ENCODE results near the gene BEND7. TPM values are rescaled to one million over a fixed set of nuclear protein-coding genes. Genes with fewer than 3 reads are reported as not detected.

Gene BEND7
- total and polyA plus RNA-seq, 2 of the 4 experiments (the other 2 are of a cell fraction) = 2.3 to 3.5 TPM

DNA sequence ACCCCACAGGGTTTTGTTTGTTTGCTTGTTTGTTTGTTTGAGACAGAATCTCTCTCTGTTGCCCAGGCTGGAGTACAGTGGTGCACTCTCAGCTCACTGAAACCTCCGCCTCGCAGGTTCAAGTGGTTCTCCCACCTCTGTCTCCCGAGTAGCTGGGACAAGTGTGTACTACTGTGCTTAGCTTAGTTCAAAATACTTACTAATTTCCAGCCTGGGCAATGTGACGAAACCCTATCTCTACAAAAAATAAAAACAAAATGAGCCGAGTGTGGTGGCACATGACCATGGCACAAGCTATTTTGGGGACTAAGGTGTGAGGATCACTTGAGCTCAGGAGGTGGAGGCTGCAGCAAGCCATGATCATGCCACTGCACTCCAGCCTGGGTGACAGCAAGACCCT, 42.7 kb upstream of the BEND7 start:
- TF ChIP-seq MXI1 (IDR thresholded peaks at IDR 0.05; ENCODE audit: borderline replicate concordance, low read depth, low read length) (no peak), NFE2L2 (IDR thresholded peaks at IDR 0.05; ENCODE audit: low read depth, low read length) (no peak), FOS (IDR thresholded peaks at IDR 0.05; ENCODE audit: low read depth, low read length) (no peak), MAZ (IDR thresholded peaks at IDR 0.05; ENCODE audit: borderline replicate concordance, low read depth, low read length) (no peak), SMC3 (IDR thresholded peaks at IDR 0.05; ENCODE audit: low read depth, low read length) (no peak), POLR2A (IDR thresholded peaks at IDR 0.05; ENCODE audit: low read depth, low read length) (no peak), CEBPB (IDR thresholded peaks at IDR 0.05; ENCODE audit: low read depth, low read length) (no peak), RAD21 (IDR thresholded peaks at IDR 0.05; ENCODE audit: low read length) (no peak), BHLHE40 (IDR thresholded peaks at IDR 0.05; ENCODE audit: low read depth, low read length) (no peak), RCOR1 (IDR thresholded peaks at IDR 0.05; ENCODE audit: insufficient replicate concordance, low read length) (no peak), MAFK (IDR thresholded peaks at IDR 0.05; ENCODE audit: low read depth, low read length) (no peak), RFX5 (IDR thresholded peaks at IDR 0.05; ENCODE audit: low read depth, low read length) (no peak), CHD1 (IDR thresholded peaks at IDR 0.05; ENCODE audit: low read depth, low read length) (no peak)
- TF ChIP-seq, protein P1, sequence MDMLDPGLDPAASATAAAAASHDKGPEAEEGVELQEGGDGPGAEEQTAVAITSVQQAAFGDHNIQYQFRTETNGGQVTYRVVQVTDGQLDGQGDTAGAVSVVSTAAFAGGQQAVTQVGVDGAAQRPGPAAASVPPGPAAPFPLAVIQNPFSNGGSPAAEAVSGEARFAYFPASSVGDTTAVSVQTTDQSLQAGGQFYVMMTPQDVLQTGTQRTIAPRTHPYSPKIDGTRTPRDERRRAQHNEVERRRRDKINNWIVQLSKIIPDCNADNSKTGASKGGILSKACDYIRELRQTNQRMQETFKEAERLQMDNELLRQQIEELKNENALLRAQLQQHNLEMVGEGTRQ (IDR thresholded peaks at IDR 0.05; ENCODE audit: low read depth, low read length) = no peak
- TF ChIP-seq, protein P2, sequence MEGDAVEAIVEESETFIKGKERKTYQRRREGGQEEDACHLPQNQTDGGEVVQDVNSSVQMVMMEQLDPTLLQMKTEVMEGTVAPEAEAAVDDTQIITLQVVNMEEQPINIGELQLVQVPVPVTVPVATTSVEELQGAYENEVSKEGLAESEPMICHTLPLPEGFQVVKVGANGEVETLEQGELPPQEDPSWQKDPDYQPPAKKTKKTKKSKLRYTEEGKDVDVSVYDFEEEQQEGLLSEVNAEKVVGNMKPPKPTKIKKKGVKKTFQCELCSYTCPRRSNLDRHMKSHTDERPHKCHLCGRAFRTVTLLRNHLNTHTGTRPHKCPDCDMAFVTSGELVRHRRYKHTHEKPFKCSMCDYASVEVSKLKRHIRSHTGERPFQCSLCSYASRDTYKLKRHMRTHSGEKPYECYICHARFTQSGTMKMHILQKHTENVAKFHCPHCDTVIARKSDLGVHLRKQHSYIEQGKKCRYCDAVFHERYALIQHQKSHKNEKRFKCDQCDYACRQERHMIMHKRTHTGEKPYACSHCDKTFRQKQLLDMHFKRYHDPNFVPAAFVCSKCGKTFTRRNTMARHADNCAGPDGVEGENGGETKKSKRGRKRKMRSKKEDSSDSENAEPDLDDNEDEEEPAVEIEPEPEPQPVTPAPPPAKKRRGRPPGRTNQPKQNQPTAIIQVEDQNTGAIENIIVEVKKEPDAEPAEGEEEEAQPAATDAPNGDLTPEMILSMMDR (conservative IDR thresholded peaks at IDR 0.05; ENCODE audit: low read depth, low read length) = no peak
- TF ChIP-seq, protein P3, sequence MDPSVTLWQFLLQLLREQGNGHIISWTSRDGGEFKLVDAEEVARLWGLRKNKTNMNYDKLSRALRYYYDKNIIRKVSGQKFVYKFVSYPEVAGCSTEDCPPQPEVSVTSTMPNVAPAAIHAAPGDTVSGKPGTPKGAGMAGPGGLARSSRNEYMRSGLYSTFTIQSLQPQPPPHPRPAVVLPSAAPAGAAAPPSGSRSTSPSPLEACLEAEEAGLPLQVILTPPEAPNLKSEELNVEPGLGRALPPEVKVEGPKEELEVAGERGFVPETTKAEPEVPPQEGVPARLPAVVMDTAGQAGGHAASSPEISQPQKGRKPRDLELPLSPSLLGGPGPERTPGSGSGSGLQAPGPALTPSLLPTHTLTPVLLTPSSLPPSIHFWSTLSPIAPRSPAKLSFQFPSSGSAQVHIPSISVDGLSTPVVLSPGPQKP (IDR thresholded peaks at IDR 0.05; ENCODE audit: borderline replicate concordance, low read depth, low read length) = no peak
- ATAC-seq (ENCODE audit: low read depth) = no peak
- Histone ChIP-seq H2BK5ac (ENCODE audit: low read depth, low read length, poor library complexity, severe bottlenecking) (no peak overlapping the region), H2BK120ac (ENCODE audit: low read depth, low read length) (no peak overlapping the region), H3K4me3 (ENCODE audit: insufficient read depth, low read depth, low read length) (no peak overlapping the region), H4K20me1 (ENCODE audit: insufficient read depth, low read length) (no peaks in the 10 kb centered on the region), H3K27ac (ENCODE audit: insufficient read depth, low read length) (no peak overlapping the region), H3K4me1 (ENCODE audit: control insufficient read depth, insufficient read depth, low read length) (no peaks in the 10 kb centered on the region), H4K5ac (ENCODE audit: low read depth, low read length) (no peak overlapping the region), H3K18ac (ENCODE audit: low read depth, low read length) (no peak overlapping the region), H2AK5ac (ENCODE audit: low read depth, low read length) (no peak overlapping the region), H3K36me3 (ENCODE audit: control insufficient read depth, insufficient read depth, low read length) (no peaks in the 10 kb centered on the region), H2AK9ac (replicated peaks; ENCODE audit: low read depth, low read length, poor library complexity) (no peak overlapping the region), H3K56ac (ENCODE audit: extremely low read depth, insufficient read depth, low read length) (no peak overlapping the region), H3K4me2 (ENCODE audit: low read depth, low read length) (no peak overlapping the region), H4K8ac (ENCODE audit: low read depth in 2 of 2, low read length in 2 of 2) (no peak overlapping the region), H3K14ac (replicated peaks; ENCODE audit: low read depth, low read length) (no peak overlapping the region), H3K79me1 (ENCODE audit: low read depth in 1 of 2, low read length in 2 of 2) (no peaks in the 10 kb centered on the region), H3K9ac (ENCODE audit: low read depth, low read length) (no peak overlapping the region), H3K27me3 (ENCODE audit: control insufficient read depth, insufficient read depth, low read length) (peaks cover 7% of the 10 kb centered on the region), H2AFZ (replicated peaks; ENCODE audit: low read length, poor library complexity) (no peak overlapping the region), H4K91ac (ENCODE audit: insufficient read depth, low read depth, low read length) (no peak overlapping the region), H3K23ac (ENCODE audit: low read depth, low read length) (no peak overlapping the region), H3K9me1 (ENCODE audit: insufficient read depth, low read length) (no peaks in the 10 kb centered on the region), H2BK15ac (ENCODE audit: low read depth, low read length) (no peak overlapping the region), H2BK20ac (ENCODE audit: low read depth, low read length) (no peak overlapping the region), H3K9me3 (ENCODE audit: control insufficient read depth, insufficient read depth, low read length) (0 out of 2 replicates have a peak, but pooled peaks cover 3% of the 10 kb centered on the region), H3K4ac (ENCODE audit: low read depth, low read length) (no peak overlapping the region)
- POLR2A ChIA-PET (ENCODE audit: unreplicated experiment) = no interaction called here
- intact Hi-C loops (cut with micrococcal nuclease) (loop anchor here (5.0 kb wide), 1 partner anchor 39 kb away; no protein-coding TSS in a partner anchor), in situ Hi-C loops (cut with MboI; ENCODE audit: low sequenced_read_pairs) (no loop called here), dilution Hi-C loops (cut with HindIII; ENCODE audit: low sequenced_read_pairs, unreplicated experiment) (no loop called here)
- BruUV-seq (replicated peaks) = no TSS peak
- no peak for DNase-seq
- WGBS, 2 experiments (ENCODE audit: extremely low coverage in 2 of 2, insufficient read length in 1 of 2) = no CpG with 5 or more reads among the region's 5 CpGs
- CTCF ChIA-PET = no interaction called here

All from IMR-90 (cell line).